ENCODE measurements around the gene CTNND2. TPM values are rescaled to one million over a fixed set of nuclear protein-coding genes. Genes with fewer than 3 reads are reported as not detected.
"Not testable (repeated sequence)": the region's sequence is repeated elsewhere in the genome, so short reads cannot be mapped to it uniquely, and the experiment has no call there.

The CTNND2 gene
- total RNA-seq, 4 donors from 2014 or later = 0.22 to 2.8 (median 0.39) TPM

GRCh38 chr5:11009576-11009975 lies 894.7 kb downstream of the CTNND2 start:
- H3K27ac ChIP-seq = no peak overlapping the region
- WGBS, 2 donors = 71 to 83% methylated on average over 3 of the region's 3 CpGs
- intact Hi-C loops (cut with DNase I) = no loop called here
- no peak overlapping the region for H3K4me3 ChIP-seq (replicated peaks in 1 of 3)
- H3K4me1 ChIP-seq = no peaks in the 10 kb centered on the region
- H3K36me3 ChIP-seq = no peaks in the 10 kb centered on the region
- no peaks in the 10 kb centered on the region for H3K27me3 ChIP-seq
- no peak for DNase-seq
- H3K9me3 ChIP-seq = no peaks in the 10 kb centered on the region
- no peak for TF ChIP-seq CTCF (IDR thresholded peaks at IDR 0.05)

- intact Hi-C loops (cut with DNase I) = no loop called here
- WGBS, 2 donors = 85 to 91% methylated on average over 18 of the region's 18 CpGs
- Histone ChIP-seq H3K27ac (no peak overlapping the region), H3K4me3 (replicated peaks in 1 of 3) (no peak overlapping the region), H3K36me3 (no peaks in the 10 kb centered on the region), H3K9me3 (no peaks in the 10 kb centered on the region), H3K4me1 (no peaks in the 10 kb centered on the region), H3K27me3 (no peaks in the 10 kb centered on the region)
- DNase-seq = no peak
- TF ChIP-seq CTCF (IDR thresholded peaks at IDR 0.05) = no peak
These were observed 896.9 kb downstream of the CTNND2 start for GRCh38 chr5:11007269-11007870.

GRCh38 chr5:11004523-11004922 lies 899.7 kb downstream of the CTNND2 start:
- DNase-seq; H3K27ac ChIP-seq; H3K36me3 ChIP-seq; H3K4me1 ChIP-seq; H3K9me3 ChIP-seq; H3K4me3 ChIP-seq (replicated peaks in 1 of 3); intact Hi-C loops (cut with DNase I); H3K27me3 ChIP-seq: not testable (repeated sequence)
- WGBS, 2 donors = 91 to 93% methylated on average over 4 of the region's 4 CpGs

- intact Hi-C loops (cut with DNase I) = no loop called here
- H3K27ac ChIP-seq = no peak overlapping the region
These were observed 903.5 kb downstream of the CTNND2 start for GRCh38 chr5:11000515-11001353.

GRCh38 chr5:10999714-11000113 lies 904.5 kb downstream of the CTNND2 start:
- no peak for DNase-seq
- Histone ChIP-seq H3K4me3 (replicated peaks in 1 of 3) (no peak overlapping the region), H3K36me3 (no peaks in the 10 kb centered on the region), H3K27me3 (no peaks in the 10 kb centered on the region), H3K27ac (no peak overlapping the region), H3K9me3 (no peaks in the 10 kb centered on the region), H3K4me1 (no peaks in the 10 kb centered on the region)
- 89 to 96% methylated on average over 11 of the region's 11 CpGs for WGBS, 2 donors
- TF ChIP-seq POLR2A (IDR thresholded peaks at IDR 0.05) = no peak
- TF ChIP-seq CTCF (IDR thresholded peaks at IDR 0.05) = no peak
- intact Hi-C loops (cut with DNase I) = no loop called here

More at GRCh38 chr5:11000515-11001353, 903.5 kb downstream of the CTNND2 start:
- Histone ChIP-seq H3K4me1 (no peaks in the 10 kb centered on the region), H3K4me3 (replicated peaks in 1 of 3) (no peak overlapping the region), H3K27me3 (no peaks in the 10 kb centered on the region), H3K9me3 (no peaks in the 10 kb centered on the region), H3K36me3 (no peaks in the 10 kb centered on the region)
- TF ChIP-seq CTCF (IDR thresholded peaks at IDR 0.05) = no peak
- TF ChIP-seq POLR2A (IDR thresholded peaks at IDR 0.05) = no peak
- no peak for DNase-seq
- WGBS, 2 donors = 59 to 76% methylated on average over 2 of the region's 2 CpGs

Measured in thyroid gland (tissue), 4 donors.